HepG2 (cell line): ENCODE results near the gene RFFL. TPM values are rescaled to one million over a fixed set of nuclear protein-coding genes. Genes with fewer than 3 reads are reported as not detected.

ENCODE experiments used
- ATF1 ChIP-seq: IDR thresholded peaks from 2 replicates; pipeline ENCODE4 v1.6.1; 2016; ENCODE audit warnings: mild to moderate bottlenecking, control low read depth
- ETV5 ChIP-seq: IDR thresholded peaks from 2 replicates; pipeline ENCODE4 v1.6.1; 2018; ENCODE audit warnings: missing biosample characterization, missing genetic modification reagents, inconsistent platforms, borderline replicate concordance
- FOXA1 ChIP-seq, 2 experiments: fragments of 450-650 bp in 1 of 2; sonication (generic) in 1 of 2; formaldehyde crosslinking in 1 of 2; IDR thresholded peaks; 2 replicates each; pipeline versions ENCODE4 v1.4.0 to v1.6.1; 2016 to 2020; ENCODE audit warnings: missing genetic modification reagents in 1 of 2
- HNF4A ChIP-seq: sonication (generic); formaldehyde crosslinking; IDR thresholded peaks from 2 replicates; pipeline ENCODE4 v1.4.0; 2020; ENCODE audit warnings: missing genetic modification reagents
- KAT7 ChIP-seq: IDR thresholded peaks from 2 replicates; pipeline ENCODE4 v1.6.1; 2018; ENCODE audit warnings: borderline replicate concordance, missing compliant biosample characterization
- KLF9 ChIP-seq: IDR thresholded peaks from 2 replicates; pipeline ENCODE4 v1.6.1; 2016; ENCODE audit warnings: low read depth
- MED1 ChIP-seq: sonication (generic); formaldehyde crosslinking; IDR thresholded peaks from 2 replicates; pipeline ENCODE4 v1.4.0; 2020; ENCODE audit warnings: missing genetic modification reagents
- PAF1 ChIP-seq: IDR thresholded peaks from 2 replicates; pipeline ENCODE4 v1.6.1; 2016; ENCODE audit warnings: missing genetic modification reagents, missing compliant biosample characterization
- POGZ ChIP-seq: sonication (generic); formaldehyde crosslinking; IDR thresholded peaks from 2 replicates; pipeline ENCODE4 v1.4.0; 2020; ENCODE audit warnings: mild to moderate bottlenecking, missing genetic modification reagents
- SOX13 ChIP-seq, 3 experiments: fragments of 450-650 bp in 1 of 3; sonication (generic) in 1 of 3; formaldehyde crosslinking in 1 of 3; IDR thresholded peaks in 2 of 3; conservative IDR thresholded peaks in 1 of 3; 2 replicates each; pipeline versions ENCODE4 v1.5.0 to v1.6.1; 2016 to 2020; ENCODE audit warnings: antibody characterized with exemption in 1 of 3, mild to moderate bottlenecking in 1 of 3, missing compliant biosample characterization in 1 of 3, missing genetic modification reagents in 1 of 3, moderate library complexity in 1 of 3
- SP5 ChIP-seq: IDR thresholded peaks from 2 replicates; pipeline ENCODE4 v1.6.1; 2016; ENCODE audit warnings: low read depth, borderline replicate concordance
- TAF15 ChIP-seq: fragments of 200-400 bp; formaldehyde crosslinking; IDR thresholded peaks from one replicate; pipeline ENCODE4 v1.6.1; 2018; ENCODE audit warnings: mild to moderate bottlenecking, low read depth, low read length; ENCODE audit not compliant: poor library complexity, severe bottlenecking
- TBX3 ChIP-seq: fragments of 450-650 bp; IDR thresholded peaks from 2 replicates; pipeline ENCODE4 v1.6.1; 2017; ENCODE audit warnings: antibody characterized with exemption, mild to moderate bottlenecking, inconsistent platforms, borderline replicate concordance
- TCF12 ChIP-seq, 2 experiments: fragments of 450-650 bp in 1 of 2; sonication (generic) in 1 of 2; formaldehyde crosslinking in 1 of 2; IDR thresholded peaks; 2 replicates each; pipeline versions ENCODE4 v1.6.1 to v1.8.0; 2017 to 2022; ENCODE audit warnings: antibody characterized with exemption in 1 of 2, mild to moderate bottlenecking in 1 of 2, missing genetic modification reagents in 1 of 2, moderate library complexity in 1 of 2
- TMF1 ChIP-seq: sonication (generic); formaldehyde crosslinking; IDR thresholded peaks from 2 replicates; pipeline ENCODE4 v1.8.1; 2022; ENCODE audit warnings: low read depth, missing genetic modification reagents
- ZNF160 ChIP-seq: sonication (generic); formaldehyde crosslinking; IDR thresholded peaks from 2 replicates; pipeline ENCODE4 v1.8.0; 2022; ENCODE audit warnings: mild to moderate bottlenecking, inconsistent platforms, missing genetic modification reagents
- polyA plus RNA-seq, 8 experiments: library from polyadenylated mRNA; depleted of rRNA in 3 of 8; stranded (reverse) in 7 of 8; unstranded in 1 of 8; fragments of >200 nt; fragmentation: Illumina TruSeq in 4 of 8; extraction: Trizol in 4 of 8; gene quantifications; 2 replicates each; pipeline versions ENCODE4 v1.2.1 to v1.2.3, GENCODE V29; 2011 to 2016; ENCODE audit warnings: low read depth in 4 of 8, missing spikeins in 1 of 8, mixed read lengths in 1 of 8; ENCODE audit not compliant: insufficient read depth in 1 of 8
- total RNA-seq, 5 experiments: library from RNA; depleted of rRNA; stranded (reverse); fragments of >200 nt; fragmentation: Illumina TruSeq; extraction: Trizol; gene quantifications; 2 replicates each; pipeline ENCODE4 v1.2.3, GENCODE V29; 2016; ENCODE audit warnings: low read depth in 1 of 5
- TF ChIP-seq, protein P1 (sequence below): IDR thresholded peaks from 2 replicates; pipeline ENCODE4 v1.6.1; 2012; ENCODE audit warnings: inconsistent platforms
- TF ChIP-seq, protein P2 (sequence below): sonication (generic); formaldehyde crosslinking; IDR thresholded peaks from 2 replicates; pipeline ENCODE4 v1.8.1; 2023; ENCODE audit warnings: mild to moderate bottlenecking, missing genetic modification reagents
- TF ChIP-seq, protein P3 (sequence below): sonication (generic); formaldehyde crosslinking; IDR thresholded peaks from 2 replicates; pipeline ENCODE4 v1.4.0; 2020; ENCODE audit warnings: mild to moderate bottlenecking, missing genetic modification reagents
- TF ChIP-seq, protein P4 (sequence below): IDR thresholded peaks from 2 replicates; pipeline ENCODE4 v1.6.1; 2018; ENCODE audit warnings: missing genetic modification reagents, mild to moderate bottlenecking, missing compliant biosample characterization
- TF ChIP-seq, protein P5 (sequence below): sonication (generic); formaldehyde crosslinking; IDR thresholded peaks from 2 replicates; pipeline ENCODE4 v1.8.0; 2022; ENCODE audit warnings: mild to moderate bottlenecking, missing genetic modification reagents, moderate library complexity
- TF ChIP-seq, protein P6 (sequence below): sonication (generic); formaldehyde crosslinking; IDR thresholded peaks from 2 replicates; pipeline ENCODE4 v1.5.0; 2020; ENCODE audit warnings: mild to moderate bottlenecking, low read depth, missing genetic modification reagents, borderline replicate concordance

The RFFL gene
- total and polyA plus RNA-seq, 2 of the 13 experiments (the other 11 are each of a cell fraction or from before 2014, with no cell fraction given) = 24.3 to 48.6 TPM

DNA sequence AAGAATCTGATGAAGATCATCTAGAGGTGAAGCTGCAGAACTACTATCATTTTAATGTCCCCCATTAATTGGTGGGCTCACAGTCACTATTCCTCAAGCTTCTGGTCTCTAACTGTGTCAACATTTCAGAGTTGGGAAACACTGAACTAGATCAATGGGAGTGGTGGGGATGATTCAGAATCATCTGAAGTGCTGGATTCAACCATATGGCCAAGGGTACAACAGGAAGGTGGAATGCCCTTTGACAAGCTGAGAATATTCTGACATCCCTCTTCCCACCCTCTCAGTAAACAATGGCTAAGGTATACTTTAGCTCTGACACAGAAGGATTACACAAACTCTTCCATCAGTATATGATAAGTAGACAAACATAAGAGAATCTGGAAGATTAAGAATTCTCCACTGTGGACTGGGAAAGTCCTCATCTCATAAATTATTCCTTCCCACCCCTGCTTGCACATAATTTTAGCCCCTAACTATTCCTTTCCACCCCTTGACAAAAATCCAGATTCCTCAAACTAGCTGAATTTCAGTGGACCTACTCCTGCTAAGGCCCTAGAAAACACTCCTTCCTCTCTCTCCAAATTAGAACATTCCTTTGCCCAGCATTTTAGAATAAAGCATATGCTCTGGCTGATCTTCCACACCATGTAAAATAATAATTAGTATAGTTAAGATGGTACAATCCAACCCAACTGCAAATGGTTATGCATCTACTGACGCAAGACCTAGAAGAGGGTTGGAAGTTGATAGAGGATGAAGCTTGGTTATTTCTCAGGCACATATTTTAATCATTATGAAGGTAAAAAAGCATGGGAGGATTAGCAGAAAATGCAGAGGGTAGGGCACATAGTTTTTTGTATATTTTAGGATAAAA, 16.3 kb upstream of the RFFL start (continued):
- TF ChIP-seq TBX3 (no peak), ATF1 (CRISPR knock-in tag) (peak; percentile 50; the same call in 1 of the 2 replicates), ZNF160 (CRISPR knock-in tag) (no peak), KAT7 (CRISPR knock-in tag) (no peak), KLF9 (no peak), HNF4A (peak; percentile 45), FOXA1 (IDR thresholded peaks at IDR 0.05) (peak; percentile 14; the same call in 1 of the 2 replicates), FOXA1 (CRISPR knock-in tag; IDR thresholded peaks at IDR 0.05) (peak; percentile 80), POGZ (no peak), ETV5 (peak; percentile 85), TMF1 (CRISPR knock-in tag) (no peak), TAF15 (no peak), PAF1 (CRISPR knock-in tag) (no peak), SOX13 (IDR thresholded peaks at IDR 0.05) (0 out of 2 replicates have a peak, but pooled peaks have one; percentile 46), SOX13 (CRISPR knock-in tag; conservative IDR thresholded peaks at IDR 0.05 in 1 of 2, IDR thresholded peaks at IDR 0.05 in 1 of 2) (peak in 1 of 2 experiments; percentile 83; a peak in 2 of 4 replicates), TCF12 (IDR thresholded peaks at IDR 0.05) (no peak), TCF12 (CRISPR knock-in tag; IDR thresholded peaks at IDR 0.05) (no peak), MED1 (peak; percentile 83), SP5 (CRISPR knock-in tag) (peak; percentile 47; the same call in 1 of the 2 replicates)
- TF ChIP-seq, protein P1, sequence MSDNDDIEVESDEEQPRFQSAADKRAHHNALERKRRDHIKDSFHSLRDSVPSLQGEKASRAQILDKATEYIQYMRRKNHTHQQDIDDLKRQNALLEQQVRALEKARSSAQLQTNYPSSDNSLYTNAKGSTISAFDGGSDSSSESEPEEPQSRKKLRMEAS = 0 out of 2 replicates have a peak, but pooled peaks have one; percentile 20
- TF ChIP-seq, protein P2, sequence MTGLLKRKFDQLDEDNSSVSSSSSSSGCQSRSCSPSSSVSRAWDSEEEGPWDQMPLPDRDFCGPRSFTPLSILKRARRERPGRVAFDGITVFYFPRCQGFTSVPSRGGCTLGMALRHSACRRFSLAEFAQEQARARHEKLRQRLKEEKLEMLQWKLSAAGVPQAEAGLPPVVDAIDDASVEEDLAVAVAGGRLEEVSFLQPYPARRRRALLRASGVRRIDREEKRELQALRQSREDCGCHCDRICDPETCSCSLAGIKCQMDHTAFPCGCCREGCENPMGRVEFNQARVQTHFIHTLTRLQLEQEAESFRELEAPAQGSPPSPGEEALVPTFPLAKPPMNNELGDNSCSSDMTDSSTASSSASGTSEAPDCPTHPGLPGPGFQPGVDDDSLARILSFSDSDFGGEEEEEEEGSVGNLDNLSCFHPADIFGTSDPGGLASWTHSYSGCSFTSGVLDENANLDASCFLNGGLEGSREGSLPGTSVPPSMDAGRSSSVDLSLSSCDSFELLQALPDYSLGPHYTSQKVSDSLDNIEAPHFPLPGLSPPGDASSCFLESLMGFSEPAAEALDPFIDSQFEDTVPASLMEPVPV (CRISPR knock-in tag) = no peak
- TF ChIP-seq, protein P3, sequence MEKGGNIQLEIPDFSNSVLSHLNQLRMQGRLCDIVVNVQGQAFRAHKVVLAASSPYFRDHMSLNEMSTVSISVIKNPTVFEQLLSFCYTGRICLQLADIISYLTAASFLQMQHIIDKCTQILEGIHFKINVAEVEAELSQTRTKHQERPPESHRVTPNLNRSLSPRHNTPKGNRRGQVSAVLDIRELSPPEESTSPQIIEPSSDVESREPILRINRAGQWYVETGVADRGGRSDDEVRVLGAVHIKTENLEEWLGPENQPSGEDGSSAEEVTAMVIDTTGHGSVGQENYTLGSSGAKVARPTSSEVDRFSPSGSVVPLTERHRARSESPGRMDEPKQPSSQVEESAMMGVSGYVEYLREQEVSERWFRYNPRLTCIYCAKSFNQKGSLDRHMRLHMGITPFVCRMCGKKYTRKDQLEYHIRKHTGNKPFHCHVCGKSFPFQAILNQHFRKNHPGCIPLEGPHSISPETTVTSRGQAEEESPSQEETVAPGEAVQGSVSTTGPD (CRISPR knock-in tag) = no peak
- TF ChIP-seq, protein P4, sequence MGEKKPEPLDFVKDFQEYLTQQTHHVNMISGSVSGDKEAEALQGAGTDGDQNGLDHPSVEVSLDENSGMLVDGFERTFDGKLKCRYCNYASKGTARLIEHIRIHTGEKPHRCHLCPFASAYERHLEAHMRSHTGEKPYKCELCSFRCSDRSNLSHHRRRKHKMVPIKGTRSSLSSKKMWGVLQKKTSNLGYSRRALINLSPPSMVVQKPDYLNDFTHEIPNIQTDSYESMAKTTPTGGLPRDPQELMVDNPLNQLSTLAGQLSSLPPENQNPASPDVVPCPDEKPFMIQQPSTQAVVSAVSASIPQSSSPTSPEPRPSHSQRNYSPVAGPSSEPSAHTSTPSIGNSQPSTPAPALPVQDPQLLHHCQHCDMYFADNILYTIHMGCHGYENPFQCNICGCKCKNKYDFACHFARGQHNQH (CRISPR knock-in tag) = peak; percentile 68
- TF ChIP-seq, protein P5, sequence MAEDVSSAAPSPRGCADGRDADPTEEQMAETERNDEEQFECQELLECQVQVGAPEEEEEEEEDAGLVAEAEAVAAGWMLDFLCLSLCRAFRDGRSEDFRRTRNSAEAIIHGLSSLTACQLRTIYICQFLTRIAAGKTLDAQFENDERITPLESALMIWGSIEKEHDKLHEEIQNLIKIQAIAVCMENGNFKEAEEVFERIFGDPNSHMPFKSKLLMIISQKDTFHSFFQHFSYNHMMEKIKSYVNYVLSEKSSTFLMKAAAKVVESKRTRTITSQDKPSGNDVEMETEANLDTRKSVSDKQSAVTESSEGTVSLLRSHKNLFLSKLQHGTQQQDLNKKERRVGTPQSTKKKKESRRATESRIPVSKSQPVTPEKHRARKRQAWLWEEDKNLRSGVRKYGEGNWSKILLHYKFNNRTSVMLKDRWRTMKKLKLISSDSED (CRISPR knock-in tag) = no peak
- TF ChIP-seq, protein P6, sequence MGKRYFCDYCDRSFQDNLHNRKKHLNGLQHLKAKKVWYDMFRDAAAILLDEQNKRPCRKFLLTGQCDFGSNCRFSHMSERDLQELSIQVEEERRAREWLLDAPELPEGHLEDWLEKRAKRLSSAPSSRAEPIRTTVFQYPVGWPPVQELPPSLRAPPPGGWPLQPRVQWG (CRISPR knock-in tag) = no peak
